ENCODE results near the gene CCDC198.

DNA sequence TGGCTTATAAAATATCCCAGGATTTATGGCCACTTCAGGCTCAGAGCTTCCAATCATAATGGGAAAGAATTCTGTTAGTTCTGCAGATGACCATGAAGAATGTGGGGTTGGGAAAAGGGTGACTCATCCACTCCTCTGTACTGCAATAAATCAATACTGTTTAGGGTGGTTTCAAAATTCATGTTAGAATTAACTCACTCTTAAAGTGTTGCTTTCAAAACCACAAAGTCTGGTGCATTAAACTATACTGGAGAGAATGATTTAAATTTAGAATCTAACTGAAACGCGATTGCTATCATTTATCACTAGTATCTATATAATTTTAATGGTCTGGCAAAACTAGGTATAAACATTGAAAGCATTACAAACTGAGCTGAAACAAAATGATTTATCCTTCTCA is 798 bp downstream of the CCDC198 start:
- TF ChIP-seq, protein P1, sequence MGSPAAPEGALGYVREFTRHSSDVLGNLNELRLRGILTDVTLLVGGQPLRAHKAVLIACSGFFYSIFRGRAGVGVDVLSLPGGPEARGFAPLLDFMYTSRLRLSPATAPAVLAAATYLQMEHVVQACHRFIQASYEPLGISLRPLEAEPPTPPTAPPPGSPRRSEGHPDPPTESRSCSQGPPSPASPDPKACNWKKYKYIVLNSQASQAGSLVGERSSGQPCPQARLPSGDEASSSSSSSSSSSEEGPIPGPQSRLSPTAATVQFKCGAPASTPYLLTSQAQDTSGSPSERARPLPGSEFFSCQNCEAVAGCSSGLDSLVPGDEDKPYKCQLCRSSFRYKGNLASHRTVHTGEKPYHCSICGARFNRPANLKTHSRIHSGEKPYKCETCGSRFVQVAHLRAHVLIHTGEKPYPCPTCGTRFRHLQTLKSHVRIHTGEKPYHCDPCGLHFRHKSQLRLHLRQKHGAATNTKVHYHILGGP (tag by site-specific recombination; IDR thresholded peaks at IDR 0.05), result no peak; the same call in 1 of the 2 replicates
- TF ChIP-seq, protein P2, sequence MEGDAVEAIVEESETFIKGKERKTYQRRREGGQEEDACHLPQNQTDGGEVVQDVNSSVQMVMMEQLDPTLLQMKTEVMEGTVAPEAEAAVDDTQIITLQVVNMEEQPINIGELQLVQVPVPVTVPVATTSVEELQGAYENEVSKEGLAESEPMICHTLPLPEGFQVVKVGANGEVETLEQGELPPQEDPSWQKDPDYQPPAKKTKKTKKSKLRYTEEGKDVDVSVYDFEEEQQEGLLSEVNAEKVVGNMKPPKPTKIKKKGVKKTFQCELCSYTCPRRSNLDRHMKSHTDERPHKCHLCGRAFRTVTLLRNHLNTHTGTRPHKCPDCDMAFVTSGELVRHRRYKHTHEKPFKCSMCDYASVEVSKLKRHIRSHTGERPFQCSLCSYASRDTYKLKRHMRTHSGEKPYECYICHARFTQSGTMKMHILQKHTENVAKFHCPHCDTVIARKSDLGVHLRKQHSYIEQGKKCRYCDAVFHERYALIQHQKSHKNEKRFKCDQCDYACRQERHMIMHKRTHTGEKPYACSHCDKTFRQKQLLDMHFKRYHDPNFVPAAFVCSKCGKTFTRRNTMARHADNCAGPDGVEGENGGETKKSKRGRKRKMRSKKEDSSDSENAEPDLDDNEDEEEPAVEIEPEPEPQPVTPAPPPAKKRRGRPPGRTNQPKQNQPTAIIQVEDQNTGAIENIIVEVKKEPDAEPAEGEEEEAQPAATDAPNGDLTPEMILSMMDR (tag by site-specific recombination; IDR thresholded peaks at IDR 0.05), result no peak
- TF ChIP-seq MEIS1 (CRISPR knock-in tag; IDR thresholded peaks at IDR 0.05; ENCODE audit: borderline replicate concordance) (peak; percentile 81; the same call in 1 of the 2 replicates), GLI2 (tag by site-specific recombination; IDR thresholded peaks at IDR 0.05; ENCODE audit: borderline replicate concordance, low read depth) (0 out of 2 replicates have a peak, but pooled peaks have one; percentile 8)
- TF ChIP-seq, protein P3, sequence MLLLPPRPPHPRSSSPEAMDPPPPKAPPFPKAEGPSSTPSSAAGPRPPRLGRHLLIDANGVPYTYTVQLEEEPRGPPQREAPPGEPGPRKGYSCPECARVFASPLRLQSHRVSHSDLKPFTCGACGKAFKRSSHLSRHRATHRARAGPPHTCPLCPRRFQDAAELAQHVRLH (tag by site-specific recombination; IDR thresholded peaks at IDR 0.05), result peak; percentile 51; the same call in 1 of the 2 replicates
